GM18907 (cell line): ENCODE data around the gene ABR.
"Not testable (repeated sequence)": the region's sequence is repeated elsewhere in the genome, so short reads cannot be mapped to it uniquely, and the experiment has no call there.

Experiments used
- ATAC-seq: cut with Tn5 transposase; IDR thresholded peaks from one replicate; pipeline ENCODE4 v1.9.1; 2021; ENCODE audit warnings: mild to moderate bottlenecking, moderate library complexity; ENCODE audit not compliant: unreplicated experiment

The ABR gene

GRCh38 chr17:1097972-1098744, 81.6 kb downstream of the ABR start:
- ATAC-seq = not testable (repeated sequence)

- no peak for ATAC-seq
Measured at GRCh38 chr17:1096215-1096614, 83.6 kb downstream of the ABR start.

- ATAC-seq = no peak
Measured at GRCh38 chr17:1095853-1096173, 84.0 kb downstream of the ABR start.

- ATAC-seq = no peak
Measured at GRCh38 chr17:1095090-1095852, 84.5 kb downstream of the ABR start.

GRCh38 chr17:1094591-1094990, 85.2 kb downstream of the ABR start:
- no peak for ATAC-seq

GRCh38 chr17:1091900-1092299, 87.9 kb downstream of the ABR start:
- no peak for ATAC-seq

GRCh38 chr17:1091190-1091534, 88.6 kb downstream of the ABR start:
- no peak for ATAC-seq

- no peak for ATAC-seq
Measured at GRCh38 chr17:1090465-1091189, 89.2 kb downstream of the ABR start.

- no peak for ATAC-seq
Measured at GRCh38 chr17:1089915-1090314, 89.9 kb downstream of the ABR start.

- no peak for ATAC-seq
Measured at GRCh38 chr17:1087381-1088241, 92.2 kb downstream of the ABR start.

- ATAC-seq = no peak
Measured at GRCh38 chr17:1083451-1084187, 96.2 kb downstream of the ABR start.

GRCh38 chr17:1082579-1082978, 97.2 kb downstream of the ABR start:
- ATAC-seq = no peak

GRCh38 chr17:1078831-1079561, 100.8 kb downstream of the ABR start:
- ATAC-seq = no peak

- ATAC-seq = no peak
Measured at GRCh38 chr17:1077986-1078711, 101.6 kb downstream of the ABR start.

GRCh38 chr17:1077581-1077985, 102.2 kb downstream of the ABR start:
- ATAC-seq = no peak

GRCh38 chr17:1076982-1077302, 102.8 kb downstream of the ABR start:
- ATAC-seq = no peak

GRCh38 chr17:1076299-1076981, 103.3 kb downstream of the ABR start:
- no peak for ATAC-seq

- no peak for ATAC-seq
Measured at GRCh38 chr17:1074886-1075605, 104.7 kb downstream of the ABR start.
